ENCODE measurements around the gene TMEM45B. TPM values are rescaled to one million over a fixed set of nuclear protein-coding genes. Genes with fewer than 3 reads are reported as not detected.
"Not testable (repeated sequence)": the region's sequence is repeated elsewhere in the genome, so short reads cannot be mapped to it uniquely, and the experiment has no call there.

TMEM45B gene
- polyA plus RNA-seq, 1 experiment, result not detected

GRCh38 chr11:129770993-129771392 is 44.7 kb upstream of the TMEM45B start:
- H3K36me3 ChIP-seq (ENCODE audit: control insufficient read depth, insufficient read depth, low read length), result no peaks in the 10 kb centered on the region
- TF ChIP-seq CTCF (IDR thresholded peaks at IDR 0.05; ENCODE audit: insufficient read depth, low read depth, low read length), result no peak
- H3K27me3 ChIP-seq (ENCODE audit: control insufficient read depth, insufficient read depth, low read length), result no peaks in the 10 kb centered on the region
- H3K4me3 ChIP-seq (ENCODE audit: low read depth, low read length), result no peak overlapping the region
- POLR2A ChIA-PET, result no interaction called here
- DNase-seq (ENCODE audit: low read depth), result no peak
- CTCF ChIA-PET, result no interaction called here

- H3K27me3 ChIP-seq (ENCODE audit: control insufficient read depth, insufficient read depth, low read length); H3K4me3 ChIP-seq (ENCODE audit: low read depth, low read length); POLR2A ChIA-PET; DNase-seq (ENCODE audit: low read depth); H3K36me3 ChIP-seq (ENCODE audit: control insufficient read depth, insufficient read depth, low read length); CTCF ChIA-PET: not testable (repeated sequence)
Observed at GRCh38 chr11:129771456-129771855, 44.2 kb upstream of the TMEM45B start.

- H3K4me3 ChIP-seq (ENCODE audit: low read depth, low read length), result no peak overlapping the region
- no peak for TF ChIP-seq CTCF (IDR thresholded peaks at IDR 0.05; ENCODE audit: insufficient read depth, low read depth, low read length)
- ChIA-PET POLR2A (no interaction called here), CTCF (interaction anchor here (1.2 to 1.4 kb wide), 2 partner anchors 11 to 415 kb away, joined by 3 to 4 read pairs; no protein-coding TSS in a partner anchor)
- no peak for DNase-seq (ENCODE audit: low read depth)
- peaks cover 4% of the 10 kb centered on the region; the same call in 1 of the 2 replicates for H3K27me3 ChIP-seq (ENCODE audit: control insufficient read depth, insufficient read depth, low read length)
- no peaks in the 10 kb centered on the region for H3K36me3 ChIP-seq (ENCODE audit: control insufficient read depth, insufficient read depth, low read length)
Observed at GRCh38 chr11:129778877-129779276, 36.8 kb upstream of the TMEM45B start.

- no peak overlapping the region for H3K4me3 ChIP-seq (ENCODE audit: low read depth, low read length)
- ChIA-PET CTCF (interaction anchor here (1.2 to 1.4 kb wide), 2 partner anchors 11 to 416 kb away, joined by 3 to 4 read pairs; no protein-coding TSS in a partner anchor), POLR2A (no interaction called here)
- no peak for TF ChIP-seq CTCF (IDR thresholded peaks at IDR 0.05; ENCODE audit: insufficient read depth, low read depth, low read length)
- H3K27me3 ChIP-seq (ENCODE audit: control insufficient read depth, insufficient read depth, low read length), result peaks cover 4% of the 10 kb centered on the region; the same call in 1 of the 2 replicates
- no peaks in the 10 kb centered on the region for H3K36me3 ChIP-seq (ENCODE audit: control insufficient read depth, insufficient read depth, low read length)
- DNase-seq (ENCODE audit: low read depth), result no peak
Observed at GRCh38 chr11:129779342-129779741, 36.3 kb upstream of the TMEM45B start.

- Histone ChIP-seq H3K36me3 (ENCODE audit: control insufficient read depth, insufficient read depth, low read length) (no peaks in the 10 kb centered on the region), H3K27me3 (ENCODE audit: control insufficient read depth, insufficient read depth, low read length) (peaks cover 5% of the 10 kb centered on the region), H3K4me3 (ENCODE audit: low read depth, low read length) (no peak overlapping the region)
- POLR2A ChIA-PET, result no interaction called here
- peak; percentile 35 for TF ChIP-seq CTCF (IDR thresholded peaks at IDR 0.05; ENCODE audit: insufficient read depth, low read depth, low read length)
- no peak for DNase-seq (ENCODE audit: low read depth)
- CTCF ChIA-PET, result interaction anchor here (0.7 to 1.0 kb wide), 4 partner anchors 17 to 347 kb away, joined by 3 read pairs; no protein-coding TSS in a partner anchor
Observed at GRCh38 chr11:129785383-129786111, 30.1 kb upstream of the TMEM45B start.

- H3K4me3 ChIP-seq (ENCODE audit: low read depth, low read length); DNase-seq (ENCODE audit: low read depth); POLR2A ChIA-PET; H3K27me3 ChIP-seq (ENCODE audit: control insufficient read depth, insufficient read depth, low read length); H3K36me3 ChIP-seq (ENCODE audit: control insufficient read depth, insufficient read depth, low read length): not testable (repeated sequence)
- CTCF ChIA-PET, result interaction anchor here (0.7 to 0.8 kb wide), 2 partner anchors 17 to 344 kb away, joined by 3 read pairs; no protein-coding TSS in a partner anchor
Observed at GRCh38 chr11:129786112-129786416, 29.6 kb upstream of the TMEM45B start.
